ENCODE measurements around the gene MYZAP. TPM values are rescaled to one million over a fixed set of nuclear protein-coding genes. Genes with fewer than 3 reads are reported as not detected.

MYZAP gene
- total and polyA plus RNA-seq, 2 of the 8 experiments (the other 6 are each of a cell fraction or from before 2014, with no cell fraction given): 0.41 to 0.65 TPM

- TF ChIP-seq, protein P1, sequence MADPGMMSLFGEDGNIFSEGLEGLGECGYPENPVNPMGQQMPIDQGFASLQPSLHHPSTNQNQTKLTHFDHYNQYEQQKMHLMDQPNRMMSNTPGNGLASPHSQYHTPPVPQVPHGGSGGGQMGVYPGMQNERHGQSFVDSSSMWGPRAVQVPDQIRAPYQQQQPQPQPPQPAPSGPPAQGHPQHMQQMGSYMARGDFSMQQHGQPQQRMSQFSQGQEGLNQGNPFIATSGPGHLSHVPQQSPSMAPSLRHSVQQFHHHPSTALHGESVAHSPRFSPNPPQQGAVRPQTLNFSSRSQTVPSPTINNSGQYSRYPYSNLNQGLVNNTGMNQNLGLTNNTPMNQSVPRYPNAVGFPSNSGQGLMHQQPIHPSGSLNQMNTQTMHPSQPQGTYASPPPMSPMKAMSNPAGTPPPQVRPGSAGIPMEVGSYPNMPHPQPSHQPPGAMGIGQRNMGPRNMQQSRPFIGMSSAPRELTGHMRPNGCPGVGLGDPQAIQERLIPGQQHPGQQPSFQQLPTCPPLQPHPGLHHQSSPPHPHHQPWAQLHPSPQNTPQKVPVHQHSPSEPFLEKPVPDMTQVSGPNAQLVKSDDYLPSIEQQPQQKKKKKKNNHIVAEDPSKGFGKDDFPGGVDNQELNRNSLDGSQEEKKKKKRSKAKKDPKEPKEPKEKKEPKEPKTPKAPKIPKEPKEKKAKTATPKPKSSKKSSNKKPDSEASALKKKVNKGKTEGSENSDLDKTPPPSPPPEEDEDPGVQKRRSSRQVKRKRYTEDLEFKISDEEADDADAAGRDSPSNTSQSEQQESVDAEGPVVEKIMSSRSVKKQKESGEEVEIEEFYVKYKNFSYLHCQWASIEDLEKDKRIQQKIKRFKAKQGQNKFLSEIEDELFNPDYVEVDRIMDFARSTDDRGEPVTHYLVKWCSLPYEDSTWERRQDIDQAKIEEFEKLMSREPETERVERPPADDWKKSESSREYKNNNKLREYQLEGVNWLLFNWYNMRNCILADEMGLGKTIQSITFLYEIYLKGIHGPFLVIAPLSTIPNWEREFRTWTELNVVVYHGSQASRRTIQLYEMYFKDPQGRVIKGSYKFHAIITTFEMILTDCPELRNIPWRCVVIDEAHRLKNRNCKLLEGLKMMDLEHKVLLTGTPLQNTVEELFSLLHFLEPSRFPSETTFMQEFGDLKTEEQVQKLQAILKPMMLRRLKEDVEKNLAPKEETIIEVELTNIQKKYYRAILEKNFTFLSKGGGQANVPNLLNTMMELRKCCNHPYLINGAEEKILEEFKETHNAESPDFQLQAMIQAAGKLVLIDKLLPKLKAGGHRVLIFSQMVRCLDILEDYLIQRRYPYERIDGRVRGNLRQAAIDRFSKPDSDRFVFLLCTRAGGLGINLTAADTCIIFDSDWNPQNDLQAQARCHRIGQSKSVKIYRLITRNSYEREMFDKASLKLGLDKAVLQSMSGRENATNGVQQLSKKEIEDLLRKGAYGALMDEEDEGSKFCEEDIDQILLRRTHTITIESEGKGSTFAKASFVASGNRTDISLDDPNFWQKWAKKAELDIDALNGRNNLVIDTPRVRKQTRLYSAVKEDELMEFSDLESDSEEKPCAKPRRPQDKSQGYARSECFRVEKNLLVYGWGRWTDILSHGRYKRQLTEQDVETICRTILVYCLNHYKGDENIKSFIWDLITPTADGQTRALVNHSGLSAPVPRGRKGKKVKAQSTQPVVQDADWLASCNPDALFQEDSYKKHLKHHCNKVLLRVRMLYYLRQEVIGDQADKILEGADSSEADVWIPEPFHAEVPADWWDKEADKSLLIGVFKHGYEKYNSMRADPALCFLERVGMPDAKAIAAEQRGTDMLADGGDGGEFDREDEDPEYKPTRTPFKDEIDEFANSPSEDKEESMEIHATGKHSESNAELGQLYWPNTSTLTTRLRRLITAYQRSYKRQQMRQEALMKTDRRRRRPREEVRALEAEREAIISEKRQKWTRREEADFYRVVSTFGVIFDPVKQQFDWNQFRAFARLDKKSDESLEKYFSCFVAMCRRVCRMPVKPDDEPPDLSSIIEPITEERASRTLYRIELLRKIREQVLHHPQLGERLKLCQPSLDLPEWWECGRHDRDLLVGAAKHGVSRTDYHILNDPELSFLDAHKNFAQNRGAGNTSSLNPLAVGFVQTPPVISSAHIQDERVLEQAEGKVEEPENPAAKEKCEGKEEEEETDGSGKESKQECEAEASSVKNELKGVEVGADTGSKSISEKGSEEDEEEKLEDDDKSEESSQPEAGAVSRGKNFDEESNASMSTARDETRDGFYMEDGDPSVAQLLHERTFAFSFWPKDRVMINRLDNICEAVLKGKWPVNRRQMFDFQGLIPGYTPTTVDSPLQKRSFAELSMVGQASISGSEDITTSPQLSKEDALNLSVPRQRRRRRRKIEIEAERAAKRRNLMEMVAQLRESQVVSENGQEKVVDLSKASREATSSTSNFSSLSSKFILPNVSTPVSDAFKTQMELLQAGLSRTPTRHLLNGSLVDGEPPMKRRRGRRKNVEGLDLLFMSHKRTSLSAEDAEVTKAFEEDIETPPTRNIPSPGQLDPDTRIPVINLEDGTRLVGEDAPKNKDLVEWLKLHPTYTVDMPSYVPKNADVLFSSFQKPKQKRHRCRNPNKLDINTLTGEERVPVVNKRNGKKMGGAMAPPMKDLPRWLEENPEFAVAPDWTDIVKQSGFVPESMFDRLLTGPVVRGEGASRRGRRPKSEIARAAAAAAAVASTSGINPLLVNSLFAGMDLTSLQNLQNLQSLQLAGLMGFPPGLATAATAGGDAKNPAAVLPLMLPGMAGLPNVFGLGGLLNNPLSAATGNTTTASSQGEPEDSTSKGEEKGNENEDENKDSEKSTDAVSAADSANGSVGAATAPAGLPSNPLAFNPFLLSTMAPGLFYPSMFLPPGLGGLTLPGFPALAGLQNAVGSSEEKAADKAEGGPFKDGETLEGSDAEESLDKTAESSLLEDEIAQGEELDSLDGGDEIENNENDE (IDR thresholded peaks at IDR 0.05; ENCODE audit: insufficient replicate concordance, low read length): no peak
- TF ChIP-seq YY1 (IDR thresholded peaks at IDR 0.05; ENCODE audit: low read depth, low read length): no peak
- no peak for TF ChIP-seq RNF2 (IDR thresholded peaks at IDR 0.05; ENCODE audit: borderline replicate concordance, low read depth, low read length, missing control alignments, poor library complexity, severe bottlenecking)
- TF ChIP-seq GTF2F1 (IDR thresholded peaks at IDR 0.05; ENCODE audit: borderline replicate concordance, low read depth, low read length): no peak
- TF ChIP-seq RFX5 (IDR thresholded peaks at IDR 0.05; ENCODE audit: borderline replicate concordance, low read depth, low read length): no peak
- TF ChIP-seq ATF2 (IDR thresholded peaks at IDR 0.05; ENCODE audit: low read length): no peak
- TF ChIP-seq KDM1A (IDR thresholded peaks at IDR 0.05; ENCODE audit: borderline replicate concordance, low read length): no peak
- TF ChIP-seq SP4 (IDR thresholded peaks at IDR 0.05; ENCODE audit: low read length): no peak
- no peak for TF ChIP-seq BCL11A (IDR thresholded peaks at IDR 0.05; ENCODE audit: low read depth in 2 of 2, low read length in 2 of 2)
Measured at GRCh38 chr15:57572468-57572867, 19.2 kb upstream of the MYZAP start (continued).

Data from H1 (cell line).